GM12878 (cell line): ENCODE data around the gene GUCY1B1. TPM values are rescaled to one million over a fixed set of nuclear protein-coding genes. Genes with fewer than 3 reads are reported as not detected.
A peak's percentile ranks its signal among the peaks of the same experiment; 100 is the strongest.

Experiments
- ATAC-seq: fragments of 200-7000 bp; cut with Tn5 transposase; 3 replicates; pipeline ENCODE4 v1.9.1; 2020; ENCODE audit warnings: mild to moderate bottlenecking, moderate library complexity
- BruUV-seq: library from RNA; stranded (reverse); fragments of 400-500 nt; replicated peaks from 2 replicates; lab custom pipeline; 2021; lab: Mats Ljungman, UMichigan
- CTCF ChIA-PET: fragments of 300-600 bp; sonication (Branson Sonifier 250); formaldehyde crosslinking; extraction: SDS; loops from one replicate; lab custom pipeline; 2021; ENCODE audit warnings: inconsistent platforms; lab: Yijun Ruan, JAX
- POLR2A ChIA-PET: fragments of 350-600 bp; formaldehyde crosslinking; extraction: SDS; loops from one replicate; lab custom pipeline; 2021; ENCODE audit warnings: inconsistent platforms; lab: Charles Lee
- RAD21 ChIA-PET: fragments of 300-600 bp; sonication (Branson Sonifier 250); formaldehyde crosslinking; loops from one replicate; lab custom pipeline; 2023; ENCODE audit warnings: antibody characterized with exemption; ENCODE audit not compliant: unreplicated experiment; lab: Charles Lee
- SMC1A ChIA-PET: fragments of 300-600 bp; sonication (Branson Sonifier 250); formaldehyde crosslinking; loops from one replicate; lab custom pipeline; 2023; ENCODE audit not compliant: unreplicated experiment, uncharacterized antibody; lab: Charles Lee
- DNase-seq: peaks from one replicate; pipeline ENCODE4 v3.0.0-alpha.2; 2011; ENCODE audit warnings: low read depth, low spot score
- FAIRE-seq: peaks from 3 replicates; lab custom pipeline; 2011; peaks lifted over from hg19 to GRCh38; lab: Jason Lieb, UNC
- H2AFZ ChIP-seq: 2 replicates; pipeline ENCODE4 v1.6.0; 2011; ENCODE audit warnings: low read depth, low read length, control low read depth; ENCODE audit not compliant: control insufficient read depth
- H3K27ac ChIP-seq: 2 replicates; pipeline ENCODE4 v1.5.1; 2011; ENCODE audit warnings: control low read depth; ENCODE audit not compliant: control insufficient read depth, insufficient read depth
- H3K27me3 ChIP-seq, 2 experiments: replicated peaks in 1 of 2; 2 replicates each; pipeline versions ENCODE4 v1.6.0 to v1.6.1; 2011; ENCODE audit warnings: low read length in 1 of 2; ENCODE audit not compliant: control insufficient read depth in 2 of 2, insufficient read depth in 2 of 2
- H3K36me3 ChIP-seq, 2 experiments: 2 replicates each; pipeline ENCODE4 v1.5.1; 2011; ENCODE audit warnings: low read length in 1 of 2; ENCODE audit not compliant: control insufficient read depth in 2 of 2, insufficient read depth in 2 of 2
- H3K4me1 ChIP-seq: 2 replicates; pipeline ENCODE4 v1.6.1; 2011; ENCODE audit warnings: mild to moderate bottlenecking, low read length, moderate library complexity, mixed read lengths; ENCODE audit not compliant: control insufficient read depth, insufficient read depth
- H3K4me2 ChIP-seq: 2 replicates; pipeline ENCODE4 v1.6.0; 2011; ENCODE audit warnings: control low read depth; ENCODE audit not compliant: control insufficient read depth, insufficient read depth
- H3K4me3 ChIP-seq: fragments of 200-600 bp; sonication (generic); 2 replicates; pipeline ENCODE4 v1.5.1; 2016
- H3K79me2 ChIP-seq: 2 replicates; pipeline ENCODE4 v1.6.0; 2011; ENCODE audit warnings: low read length; ENCODE audit not compliant: control insufficient read depth, insufficient read depth
- H3K9ac ChIP-seq: 2 replicates; pipeline ENCODE4 v1.8.0; 2011; ENCODE audit warnings: low read length, control low read depth, mixed read lengths; ENCODE audit not compliant: control insufficient read depth, insufficient read depth
- H3K9me3 ChIP-seq: replicated peaks from 3 replicates; pipeline ENCODE4 v1.5.1; 2011; ENCODE audit warnings: mild to moderate bottlenecking, low read length; ENCODE audit not compliant: control insufficient read depth, insufficient read depth
- H4K20me1 ChIP-seq: 2 replicates; pipeline ENCODE4 v1.6.0; 2011; ENCODE audit not compliant: control insufficient read depth, insufficient read depth
- NRF1 ChIP-seq: conservative IDR thresholded peaks from 2 replicates; pipeline ENCODE4 v1.6.1; 2011; ENCODE audit warnings: mild to moderate bottlenecking, low read depth, low read length, improper control_type of control experiment
- PKNOX1 ChIP-seq: fragments of 450-650 bp; IDR thresholded peaks from 2 replicates; pipeline ENCODE4 v1.6.1; 2016; ENCODE audit warnings: mild to moderate bottlenecking
- TCF12 ChIP-seq: IDR thresholded peaks from 2 replicates; pipeline ENCODE4 v1.6.1; 2011; ENCODE audit warnings: low read depth, mild to moderate bottlenecking, low read length
- YY1 ChIP-seq: IDR thresholded peaks from 2 replicates; pipeline ENCODE4 v1.6.1; 2011; ENCODE audit warnings: low read depth, mild to moderate bottlenecking, low read length
- ZBED1 ChIP-seq: IDR thresholded peaks from 2 replicates; pipeline ENCODE4 v1.6.1; 2016; ENCODE audit warnings: borderline replicate concordance
- ZNF687 ChIP-seq: fragments of 450-650 bp; IDR thresholded peaks from 2 replicates; pipeline ENCODE4 v1.6.1; 2017; ENCODE audit warnings: mild to moderate bottlenecking, moderate library complexity
- WGBS: methylation state at CpG from one replicate; pipeline ENCODE4 v1.1.6; 2016; ENCODE audit warnings: low lambda C conversion rate; ENCODE audit not compliant: insufficient replicate concordance, insufficient coverage; ENCODE audit errors: missing lambda C conversion rate; 5-methylcytosine and 5-hydroxymethylcytosine counted together
- in situ Hi-C: fragments of 300-500 bp; cut with MboI; formaldehyde crosslinking; loops from 9 replicates; pipeline ENCODE4 v1.14.3; 2018; ENCODE audit warnings: mixed read lengths
- intact Hi-C: fragments of 100-400 bp; cut with micrococcal nuclease; formaldehyde crosslinking; loops from one replicate; pipeline ENCODE4 v1.14.2; 2022; ENCODE audit not compliant: unreplicated experiment
- polyA plus RNA-seq, 11 experiments: library from polyadenylated mRNA; depleted of rRNA in 4 of 11; unstranded in 6 of 11; stranded (reverse) in 5 of 11; fragments of >200 nt; fragmentation: Nextera tagmentation in 4 of 11; fragmentation: Illumina TruSeq in 1 of 11; extraction: Ambion mirVana in 4 of 11; extraction: Trizol in 1 of 11; gene quantifications; 1 replicate in 1 of 11; 2 replicates in 10 of 11; pipeline versions ENCODE4 v1.2.1 to v1.2.3, GENCODE V29; 2011 to 2016; ENCODE audit warnings: inconsistent platforms in 2 of 11, missing spikeins in 2 of 11, low read depth in 1 of 11
- total RNA-seq, 4 experiments: library from RNA; depleted of rRNA in 3 of 4; stranded (reverse); fragments of >200 nt in 3 of 4; fragmentation: Illumina TruSeq in 1 of 4; extraction: Trizol in 1 of 4; gene quantifications; 2 replicates each; pipeline versions ENCODE4 v1.2.1 to v1.2.3, GENCODE V29; 2013 to 2021
- TF ChIP-seq, protein P1 (sequence below): fragments of 450-650 bp; IDR thresholded peaks from 2 replicates; pipeline ENCODE4 v1.6.1; 2018; ENCODE audit warnings: mild to moderate bottlenecking, low read depth, moderate library complexity; ENCODE audit not compliant: partially characterized antibody

GUCY1B1 gene
- total and polyA plus RNA-seq, 10 of the 15 experiments (the other 5 are each of a cell fraction or from before 2014, with no cell fraction given): 0.60 to 38.5 (median 1.4) TPM

DNA sequence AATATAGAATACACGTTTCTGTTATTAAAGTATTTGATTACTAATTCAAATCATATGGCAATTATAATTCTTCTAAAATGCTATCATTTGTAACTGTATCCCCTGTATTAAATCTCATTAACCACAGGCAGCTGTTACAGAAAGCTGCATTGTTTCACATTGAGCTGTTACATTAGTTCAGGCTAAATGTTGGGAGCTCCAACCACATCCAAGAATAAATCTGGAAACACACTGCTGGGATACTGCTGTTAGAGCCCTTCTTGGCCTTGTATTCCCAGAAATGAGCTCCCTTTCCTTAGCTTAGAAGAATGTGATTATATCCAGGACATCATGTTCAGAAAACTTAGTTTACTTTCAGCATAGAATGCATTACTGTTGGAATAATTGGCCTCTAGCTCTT lies 48.2 kb downstream of the GUCY1B1 start:
- POLR2A ChIA-PET: no interaction called here
- BruUV-seq: no TSS peak
- in situ Hi-C loops: loop anchor here (5.0 to 25.0 kb wide), 2 partner anchors 145 to 1155 kb away; partner anchors contain the start of genes CTSO and PDGFC

GRCh38 chr4:155809835-155810234 lies 51.0 kb downstream of the GUCY1B1 start:
- POLR2A ChIA-PET: interaction anchor here (3.3 kb wide), 1 partner anchor 144 kb away, joined by 21 read pairs; the partner anchor contains the start of gene CTSO
- Histone ChIP-seq H3K4me3 (no peak overlapping the region), H2AFZ (peak overlapping the region; percentile 69), H3K4me2 (no peak overlapping the region), H3K27me3 (no peaks in the 10 kb centered on the region), H3K36me3 (no peaks in the 10 kb centered on the region), H3K27ac (no peak overlapping the region), H3K4me1 (no peaks in the 10 kb centered on the region), H4K20me1 (no peaks in the 10 kb centered on the region), H3K9ac (no peak overlapping the region), H3K9me3 (no peaks in the 10 kb centered on the region), H3K79me2 (no peaks in the 10 kb centered on the region)
- RAD21 ChIA-PET: interaction anchor here (0.6 to 6.4 kb wide), 13 partner anchors 21 to 433 kb away, joined by 3 to 113 read pairs (median 3); partner anchors contain the start of genes CTSO, GUCY1A1 and MAP9
- DNase-seq (peak; percentile 55), ATAC-seq (peak; percentile 99), FAIRE-seq (peak; percentile 89)
- SMC1A ChIA-PET: interaction anchor here (0.6 to 4.2 kb wide), 16 partner anchors 8 to 367 kb away, joined by 3 to 110 read pairs (median 4); partner anchors contain the start of gene CTSO
- intact Hi-C loops (loop anchor here (1.0 to 5.0 kb wide), 2 partner anchors 77 to 143 kb away; partner anchors contain the start of gene CTSO), in situ Hi-C loops (loop anchor here (5.0 to 25.0 kb wide), 2 partner anchors 142 to 1152 kb away; partner anchors contain the start of genes CTSO and PDGFC)
- WGBS: 35% methylated on average over 1 of the region's 1 CpG
- CTCF ChIA-PET: interaction anchor here (0.6 to 6.4 kb wide), 20 partner anchors 9 to 370 kb away, joined by 3 to 186 read pairs (median 4); partner anchors contain the start of gene CTSO
- BruUV-seq: no TSS peak
- TF ChIP-seq TCF12: no peak
- TF ChIP-seq PKNOX1: peak; percentile 20; the same call in 1 of the 2 replicates
- TF ChIP-seq ZNF687: peak; percentile 63
- TF ChIP-seq YY1: peak; percentile 61; the same call in 1 of the 2 replicates
- TF ChIP-seq, protein P1, sequence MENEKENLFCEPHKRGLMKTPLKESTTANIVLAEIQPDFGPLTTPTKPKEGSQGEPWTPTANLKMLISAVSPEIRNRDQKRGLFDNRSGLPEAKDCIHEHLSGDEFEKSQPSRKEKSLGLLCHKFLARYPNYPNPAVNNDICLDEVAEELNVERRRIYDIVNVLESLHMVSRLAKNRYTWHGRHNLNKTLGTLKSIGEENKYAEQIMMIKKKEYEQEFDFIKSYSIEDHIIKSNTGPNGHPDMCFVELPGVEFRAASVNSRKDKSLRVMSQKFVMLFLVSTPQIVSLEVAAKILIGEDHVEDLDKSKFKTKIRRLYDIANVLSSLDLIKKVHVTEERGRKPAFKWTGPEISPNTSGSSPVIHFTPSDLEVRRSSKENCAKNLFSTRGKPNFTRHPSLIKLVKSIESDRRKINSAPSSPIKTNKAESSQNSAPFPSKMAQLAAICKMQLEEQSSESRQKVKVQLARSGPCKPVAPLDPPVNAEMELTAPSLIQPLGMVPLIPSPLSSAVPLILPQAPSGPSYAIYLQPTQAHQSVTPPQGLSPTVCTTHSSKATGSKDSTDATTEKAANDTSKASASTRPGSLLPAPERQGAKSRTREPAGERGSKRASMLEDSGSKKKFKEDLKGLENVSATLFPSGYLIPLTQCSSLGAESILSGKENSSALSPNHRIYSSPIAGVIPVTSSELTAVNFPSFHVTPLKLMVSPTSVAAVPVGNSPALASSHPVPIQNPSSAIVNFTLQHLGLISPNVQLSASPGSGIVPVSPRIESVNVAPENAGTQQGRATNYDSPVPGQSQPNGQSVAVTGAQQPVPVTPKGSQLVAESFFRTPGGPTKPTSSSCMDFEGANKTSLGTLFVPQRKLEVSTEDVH: peak; percentile 69

More for the DNA sequence above, 48.2 kb downstream of the GUCY1B1 start:
- no peak for DNase-seq
- no peak for FAIRE-seq
- RAD21 ChIA-PET: interaction anchor here (1.0 to 6.4 kb wide), 5 partner anchors 20 to 278 kb away, joined by 3 to 113 read pairs (median 3); partner anchors contain the start of gene CTSO
- Histone ChIP-seq H3K9ac (no peak overlapping the region), H3K27me3 (no peaks in the 10 kb centered on the region), H3K4me2 (no peak overlapping the region), H3K27ac (no peak overlapping the region), H3K79me2 (no peaks in the 10 kb centered on the region)
- intact Hi-C loops: no loop called here
- TF ChIP-seq ZBED1: no peak
- TF ChIP-seq NRF1: no peak
- TF ChIP-seq, all 136 proteins: peak for 0
- no peak for ATAC-seq
- Histone ChIP-seq H3K4me1 (no peaks in the 10 kb centered on the region), H3K4me3 (no peak overlapping the region), H2AFZ (no peak overlapping the region), H3K9me3 (no peaks in the 10 kb centered on the region), H4K20me1 (no peaks in the 10 kb centered on the region), H3K36me3 (no peaks in the 10 kb centered on the region)
- SMC1A ChIA-PET: interaction anchor here (0.8 to 1.9 kb wide), 4 partner anchors 13 to 278 kb away, joined by 3 to 19 read pairs (median 3); partner anchors contain the start of gene CTSO
- WGBS: 0% methylated on average over 1 of the region's 1 CpG
- CTCF ChIA-PET: interaction anchor here (0.8 to 6.4 kb wide), 5 partner anchors 10 to 440 kb away, joined by 3 to 186 read pairs (median 3); partner anchors contain the start of gene CTSO
